Transverse colon (tissue), 4 donors: ENCODE measurements around the gene FAM229B.

Experiments used
- EP300 ChIP-seq: sonication (generic); formaldehyde crosslinking; IDR thresholded peaks from one replicate; pipeline ENCODE4 v1.6.1; 2017; ENCODE audit warnings: antibody characterized with exemption, low read depth
- POLR2A ChIP-seq: fragments of 450-650 bp; IDR thresholded peaks from one replicate; pipeline ENCODE4 v1.6.1; 2016; ENCODE audit warnings: antibody characterized with exemption, mild to moderate bottlenecking, moderate library complexity
- POLR2AphosphoS5 ChIP-seq, 3 donors: sonication (generic); formaldehyde crosslinking; IDR thresholded peaks; one replicate each; pipeline ENCODE4 v1.6.1; 2016; ENCODE audit warnings: antibody characterized with exemption in 3 of 3
- TF ChIP-seq, protein P1 (sequence below), 5 experiments: fragments of 200-600 bp in 3 of 5; fragments of 450-650 bp in 2 of 5; sonication (generic) in 3 of 5; IDR thresholded peaks; 1 replicate in 2 of 5; 2 replicates in 3 of 5; pipeline ENCODE4 v1.5.1; 2016 to 2017; ENCODE audit warnings: antibody characterized with exemption in 5 of 5, inconsistent platforms in 3 of 5, mild to moderate bottlenecking in 2 of 5, moderate library complexity in 1 of 5

DNA sequence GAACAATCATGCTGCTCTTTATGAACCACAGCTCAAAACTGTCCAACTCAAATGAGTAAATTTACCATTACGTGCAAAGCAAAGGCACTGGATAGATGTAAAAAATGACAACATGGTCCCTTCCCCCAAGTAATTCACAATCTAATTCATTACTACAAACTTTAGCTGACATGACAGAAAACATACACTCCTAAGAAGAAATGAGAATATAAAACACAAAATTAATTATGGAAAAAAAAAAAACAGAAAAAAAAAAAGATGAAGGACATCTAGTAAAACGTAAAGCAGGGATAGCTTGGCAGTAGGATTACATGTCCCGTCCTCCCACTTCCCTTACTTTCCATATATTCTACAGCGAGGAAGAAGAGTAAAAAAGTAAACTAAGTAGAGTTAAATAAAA lies 5.8 kb upstream of the FAM229B start:
- TF ChIP-seq, protein P1, sequence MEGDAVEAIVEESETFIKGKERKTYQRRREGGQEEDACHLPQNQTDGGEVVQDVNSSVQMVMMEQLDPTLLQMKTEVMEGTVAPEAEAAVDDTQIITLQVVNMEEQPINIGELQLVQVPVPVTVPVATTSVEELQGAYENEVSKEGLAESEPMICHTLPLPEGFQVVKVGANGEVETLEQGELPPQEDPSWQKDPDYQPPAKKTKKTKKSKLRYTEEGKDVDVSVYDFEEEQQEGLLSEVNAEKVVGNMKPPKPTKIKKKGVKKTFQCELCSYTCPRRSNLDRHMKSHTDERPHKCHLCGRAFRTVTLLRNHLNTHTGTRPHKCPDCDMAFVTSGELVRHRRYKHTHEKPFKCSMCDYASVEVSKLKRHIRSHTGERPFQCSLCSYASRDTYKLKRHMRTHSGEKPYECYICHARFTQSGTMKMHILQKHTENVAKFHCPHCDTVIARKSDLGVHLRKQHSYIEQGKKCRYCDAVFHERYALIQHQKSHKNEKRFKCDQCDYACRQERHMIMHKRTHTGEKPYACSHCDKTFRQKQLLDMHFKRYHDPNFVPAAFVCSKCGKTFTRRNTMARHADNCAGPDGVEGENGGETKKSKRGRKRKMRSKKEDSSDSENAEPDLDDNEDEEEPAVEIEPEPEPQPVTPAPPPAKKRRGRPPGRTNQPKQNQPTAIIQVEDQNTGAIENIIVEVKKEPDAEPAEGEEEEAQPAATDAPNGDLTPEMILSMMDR (IDR thresholded peaks at IDR 0.05): no peak
- TF ChIP-seq POLR2AphosphoS5 (IDR thresholded peaks at IDR 0.05): no peak
- no peak for TF ChIP-seq POLR2A
- no peak for TF ChIP-seq EP300
